Adrenal gland (tissue), 12 donors: ENCODE measurements around the gene SYNGR1. TPM values are rescaled to one million over a fixed set of nuclear protein-coding genes. Genes with fewer than 3 reads are reported as not detected.

Source experiments
- DNase-seq, 7 donors: peaks; one replicate each; pipeline ENCODE4 v3.0.0-alpha.2; 2019 to 2020
- H3K27ac ChIP-seq, 5 donors: fragments of 200-600 bp; sonication (generic) in 4 of 5; 1 replicate in 3 of 5; 2 replicates in 2 of 5; pipeline versions ENCODE4 v1.5.1 to v1.8.0; 2016 to 2020; ENCODE audit warnings: mild to moderate bottlenecking in 1 of 5
- H3K27me3 ChIP-seq: fragments of 200-600 bp; 2 replicates; pipeline ENCODE4 v1.8.0; 2021
- H3K36me3 ChIP-seq, 2 donors: fragments of 200-600 bp; replicated peaks in 1 of 2; 1 replicate in 1 of 2; 2 replicates in 1 of 2; pipeline versions ENCODE4 v1.5.1 to v1.8.0; 2018 to 2022
- H3K4me1 ChIP-seq, 2 donors: fragments of 200-600 bp; replicated peaks in 1 of 2; 1 replicate in 1 of 2; 2 replicates in 1 of 2; pipeline versions ENCODE4 v1.5.1 to v1.8.0; 2018 to 2021
- H3K4me3 ChIP-seq, 4 donors: fragments of 200-600 bp; sonication (generic) in 3 of 4; one replicate each; pipeline ENCODE4 v1.5.1; 2016 to 2018
- H3K9me3 ChIP-seq, 3 donors: fragments of 200-600 bp; sonication (generic) in 1 of 3; replicated peaks in 1 of 3; 1 replicate in 2 of 3; 2 replicates in 1 of 3; pipeline versions ENCODE4 v1.5.1 to v1.8.0; 2016 to 2021
- POLR2A ChIP-seq, 2 donors: fragments of 450-650 bp; IDR thresholded peaks; one replicate each; pipeline ENCODE4 v1.6.1; 2017; ENCODE audit warnings: antibody characterized with exemption in 2 of 2, mild to moderate bottlenecking in 2 of 2, moderate library complexity in 1 of 2
- WGBS, 4 donors: extraction: QIAGEN DNeasy Blood & Tissue Kit in 2 of 4; methylation state at CpG; one replicate each; pipeline versions ENCODE4 v1.1.5 to v1.1.7; 2013 to 2017; 5-methylcytosine and 5-hydroxymethylcytosine counted together
- intact Hi-C, 2 donors: fragments of 100-400 bp; cut with DNase I; formaldehyde crosslinking; loops; one replicate each; pipeline versions ENCODE4 v1.14.1 to v1.15.0; 2022 to 2023
- polyA plus RNA-seq, 3 donors: library from polyadenylated mRNA; stranded (reverse); fragments of 200-250 nt in 2 of 3; fragments of 350-450 nt in 1 of 3; fragmentation: Illumina TruSeq in 1 of 3; extraction: RNeasy Lipid Tissue Mini Kit (QIAGEN cat#74804) in 1 of 3; gene quantifications; one replicate each; pipeline ENCODE4 v1.2.3, GENCODE V29; 2013 to 2014
- total RNA-seq, 9 donors: library from RNA; depleted of rRNA in 4 of 9; stranded (reverse); fragments of >200 nt in 4 of 9; fragments of 120-200 nt in 1 of 9; fragmentation: NEBNext Ultra II Directional in 1 of 9; extraction: Animal tissue kit (Norgen Biotek cat#: 25700) in 1 of 9; gene quantifications; one replicate each; pipeline versions ENCODE4 v1.1.0 to v1.2.4, GENCODE V29; 2013 to 2023
- TF ChIP-seq, protein P1 (sequence below), 6 experiments: fragments of 450-650 bp in 4 of 6; fragments of 200-600 bp in 2 of 6; sonication (generic) in 1 of 6; IDR thresholded peaks; 1 replicate in 5 of 6; 2 replicates in 1 of 6; pipeline versions ENCODE4 v1.5.1 to v1.8.0; 2016 to 2021; ENCODE audit warnings: antibody characterized with exemption in 6 of 6, mild to moderate bottlenecking in 2 of 6, moderate library complexity in 1 of 6
- donor health status: healthy with polysubstance abuse.
- donor health status: Bipolar disorder and iron deficiency.
- donor health status: DM: yes; HTN: yes; CAD: no.
- donor health status: DM: no; HTN: no; CAD: no.
- donor health status: DM: no; HTN: no; CAD: no.
- donor health status: DM: yes; HTN: yes; CAD: no.

Gene SYNGR1
- total and polyA plus RNA-seq, 12 donors = 8.5 to 80.0 (median 28.2) TPM

DNA sequence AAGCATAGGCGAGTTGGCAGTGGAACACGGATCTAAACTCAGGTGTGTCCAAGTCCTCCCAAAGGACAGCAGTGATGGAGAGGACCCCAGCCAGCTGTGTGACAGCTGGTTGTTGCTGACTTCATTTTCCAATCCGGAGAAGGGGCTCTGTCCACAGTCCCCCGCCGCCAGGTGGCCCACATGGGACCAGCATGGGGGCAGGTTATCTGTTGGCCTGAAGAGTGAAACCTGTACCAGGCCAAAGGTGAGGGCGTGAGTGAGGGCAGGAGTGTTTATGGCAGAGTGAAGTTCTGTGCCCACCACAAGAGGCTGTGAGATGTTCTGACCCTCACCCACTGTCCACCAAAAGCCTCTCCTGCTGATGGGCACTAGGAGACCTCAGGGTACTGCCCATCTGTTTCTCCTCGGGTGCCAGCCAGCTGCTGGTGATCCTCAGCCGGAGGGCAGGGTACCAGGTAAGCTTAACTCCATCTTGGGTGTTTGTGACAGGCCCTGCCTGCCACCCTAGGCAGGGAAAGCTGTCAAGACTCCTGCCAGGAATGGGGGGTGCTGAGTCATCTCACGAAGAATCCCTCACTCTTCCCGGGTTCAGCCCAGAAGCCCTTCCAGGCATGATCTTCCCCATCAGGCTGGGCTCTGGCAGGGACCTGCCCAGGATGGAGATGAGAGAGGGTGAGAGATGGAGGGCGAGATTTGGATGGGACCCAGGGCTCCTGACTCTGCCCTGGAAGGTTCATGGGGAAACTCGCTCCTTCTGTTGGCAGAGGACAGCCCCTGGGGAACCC lies 34.2 kb downstream of the SYNGR1 start:
- DNase-seq = no peak
- Histone ChIP-seq H3K4me3 (no peak overlapping the region), H3K4me1 (peaks cover 0 to 6% of the 10 kb centered on the region in 2 donors), H3K9me3 (no peaks in the 10 kb centered on the region), H3K27ac (no peak overlapping the region), H3K27me3 (no peaks in the 10 kb centered on the region), H3K36me3 (no peaks in the 10 kb centered on the region)
- TF ChIP-seq POLR2A (IDR thresholded peaks at IDR 0.05) = no peak
- 73 to 85% (median 75%) methylated on average over 8 to 12 of the region's 12 CpGs for WGBS, 4 donors
- intact Hi-C loops = no loop called here

DNA sequence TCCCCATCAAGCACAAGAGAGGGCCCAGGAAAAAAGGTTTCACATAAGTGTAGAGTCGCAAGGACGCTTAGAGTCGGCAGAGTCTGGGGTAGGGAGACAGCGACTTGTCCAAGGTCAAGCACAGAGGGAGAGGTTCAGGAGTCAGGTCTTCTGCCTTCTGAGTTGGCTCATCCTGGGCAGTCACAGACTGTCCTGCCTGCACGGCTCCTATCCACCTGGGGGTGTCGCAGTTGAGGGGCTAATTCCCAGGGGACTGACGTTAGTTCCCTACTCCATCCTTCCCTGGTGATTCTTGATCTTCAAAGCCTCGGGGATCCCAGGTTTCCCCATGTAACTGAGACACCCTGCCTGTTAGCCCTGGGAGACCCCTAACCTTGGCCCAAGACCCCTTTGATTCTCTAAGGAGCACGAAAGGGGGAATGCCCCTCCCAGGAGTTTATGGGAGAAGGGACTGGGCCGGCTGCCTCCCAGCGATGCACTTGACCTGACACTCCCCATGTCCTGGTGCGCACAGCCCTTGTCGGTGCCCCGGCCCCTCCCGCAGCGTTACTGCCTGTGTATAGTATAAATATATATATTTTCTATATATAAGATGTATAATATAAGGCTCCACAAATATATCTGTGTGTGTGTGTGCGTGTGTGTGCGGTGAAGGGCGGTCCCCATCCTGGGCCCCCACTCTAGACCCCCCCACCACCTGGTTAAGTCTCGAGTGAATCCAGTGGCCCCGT lies 35.1 kb downstream of the SYNGR1 start:
- no peak overlapping the region for H3K27ac ChIP-seq
- no peaks in the 10 kb centered on the region for H3K27me3 ChIP-seq
- TF ChIP-seq, protein P1, sequence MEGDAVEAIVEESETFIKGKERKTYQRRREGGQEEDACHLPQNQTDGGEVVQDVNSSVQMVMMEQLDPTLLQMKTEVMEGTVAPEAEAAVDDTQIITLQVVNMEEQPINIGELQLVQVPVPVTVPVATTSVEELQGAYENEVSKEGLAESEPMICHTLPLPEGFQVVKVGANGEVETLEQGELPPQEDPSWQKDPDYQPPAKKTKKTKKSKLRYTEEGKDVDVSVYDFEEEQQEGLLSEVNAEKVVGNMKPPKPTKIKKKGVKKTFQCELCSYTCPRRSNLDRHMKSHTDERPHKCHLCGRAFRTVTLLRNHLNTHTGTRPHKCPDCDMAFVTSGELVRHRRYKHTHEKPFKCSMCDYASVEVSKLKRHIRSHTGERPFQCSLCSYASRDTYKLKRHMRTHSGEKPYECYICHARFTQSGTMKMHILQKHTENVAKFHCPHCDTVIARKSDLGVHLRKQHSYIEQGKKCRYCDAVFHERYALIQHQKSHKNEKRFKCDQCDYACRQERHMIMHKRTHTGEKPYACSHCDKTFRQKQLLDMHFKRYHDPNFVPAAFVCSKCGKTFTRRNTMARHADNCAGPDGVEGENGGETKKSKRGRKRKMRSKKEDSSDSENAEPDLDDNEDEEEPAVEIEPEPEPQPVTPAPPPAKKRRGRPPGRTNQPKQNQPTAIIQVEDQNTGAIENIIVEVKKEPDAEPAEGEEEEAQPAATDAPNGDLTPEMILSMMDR (IDR thresholded peaks at IDR 0.05) = peak in 5 of 6 experiments; percentile 8 to 46 (median 37)
- TF ChIP-seq POLR2A (IDR thresholded peaks at IDR 0.05) = no peak
- H3K4me1 ChIP-seq = peaks cover 0 to 6% of the 10 kb centered on the region in 2 donors
- H3K36me3 ChIP-seq = no peaks in the 10 kb centered on the region
- no peak overlapping the region for H3K4me3 ChIP-seq
- no peaks in the 10 kb centered on the region for H3K9me3 ChIP-seq
- intact Hi-C loops = no loop called here
- 35 to 44% (median 40%) methylated on average over 18 to 21 of the region's 21 CpGs for WGBS, 4 donors
- peak in 6 of 7 donors; percentile 54 to 65 (median 59) for DNase-seq

DNA sequence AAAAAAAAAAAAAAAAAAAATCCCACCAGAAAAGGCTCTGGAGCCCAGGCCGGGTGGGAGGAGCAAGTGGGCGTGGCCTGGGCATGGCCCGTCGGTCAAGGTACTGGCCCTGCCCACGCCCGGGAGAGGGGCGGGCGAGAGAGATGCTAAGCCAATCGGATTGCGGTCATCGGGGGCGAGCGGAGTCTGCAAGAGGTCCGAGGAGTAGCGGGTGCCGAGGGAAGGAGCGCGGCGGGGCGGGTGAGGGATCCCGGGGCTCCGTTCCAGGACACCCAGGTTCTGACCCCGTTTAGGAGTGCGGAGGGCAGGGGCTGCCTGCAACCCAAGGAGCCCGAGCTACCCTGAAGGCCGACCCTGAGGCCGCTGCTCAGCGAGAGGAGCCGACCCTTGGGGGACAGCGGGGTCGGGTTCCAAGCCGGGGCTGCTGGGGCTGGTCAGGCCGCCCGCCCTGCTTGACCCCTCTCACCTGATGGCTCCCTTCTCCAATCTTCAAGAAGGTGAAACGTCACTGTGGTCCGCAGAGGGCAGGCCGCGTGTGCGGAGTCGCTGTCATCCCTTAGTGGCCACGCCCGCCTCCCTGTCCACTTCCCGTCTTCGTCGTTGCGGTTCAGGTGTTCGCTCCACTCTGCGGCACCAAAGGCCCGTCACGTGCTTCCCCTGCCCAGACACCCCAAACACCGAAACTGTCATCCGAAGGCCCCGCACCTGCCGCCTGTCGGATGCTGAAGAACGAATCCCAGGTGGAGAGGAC lies 38.6 kb downstream of the SYNGR1 start:
- Histone ChIP-seq H3K9me3 (no peaks in the 10 kb centered on the region), H3K27me3 (no peaks in the 10 kb centered on the region), H3K36me3 (no peaks in the 10 kb centered on the region), H3K4me1 (peaks cover 0 to 6% of the 10 kb centered on the region in 2 donors), H3K4me3 (peak overlapping the region in 2 of 4 donors; percentile 40 to 61), H3K27ac (peak overlapping the region in 1 of 5 donors; percentile 42)
- DNase-seq = peak; percentile 84 to 92 (median 89)
- TF ChIP-seq, protein P1 (IDR thresholded peaks at IDR 0.05) = no peak
- TF ChIP-seq POLR2A (IDR thresholded peaks at IDR 0.05) = no peak
- intact Hi-C loops = no loop called here
- WGBS, 4 donors = 5 to 7% (median 5%) methylated on average over 19 to 56 of the region's 56 CpGs

DNA sequence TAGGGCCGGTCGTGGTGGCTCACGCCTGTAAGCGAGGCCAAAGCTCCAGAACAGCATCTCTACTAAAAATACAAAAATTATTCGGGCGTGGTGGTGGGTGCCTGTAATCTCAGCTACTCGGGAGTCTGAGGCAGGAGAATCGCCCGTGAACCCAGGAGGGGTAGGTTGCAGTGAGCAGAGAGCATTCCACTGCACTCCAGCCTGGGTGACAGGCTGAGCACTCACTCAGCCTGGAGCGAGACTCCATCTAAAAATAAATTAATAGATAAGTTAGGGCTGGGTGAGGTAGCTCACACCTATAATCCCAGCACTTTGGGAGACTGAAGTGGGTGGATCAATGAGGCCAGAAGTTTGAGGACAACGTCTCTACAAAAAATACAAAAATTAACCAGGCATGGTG lies 39.6 kb downstream of the SYNGR1 start:
- intact Hi-C loops = no loop called here
- TF ChIP-seq, protein P1 (IDR thresholded peaks at IDR 0.05) = no peak
- TF ChIP-seq POLR2A (IDR thresholded peaks at IDR 0.05) = no peak
- H3K4me1 ChIP-seq = peaks cover 0 to 6% of the 10 kb centered on the region in 2 donors
- DNase-seq = no peak
- no peaks in the 10 kb centered on the region for H3K36me3 ChIP-seq
- H3K27ac ChIP-seq = no peak overlapping the region
- no peaks in the 10 kb centered on the region for H3K9me3 ChIP-seq
- H3K27me3 ChIP-seq = no peaks in the 10 kb centered on the region
- WGBS, 4 donors = 91 to 92% (median 92%) methylated on average over 11 of the region's 11 CpGs
- H3K4me3 ChIP-seq = no peak overlapping the region
